H9 (cell line): Measurements from ENCODE around the gene RARS2. TPM values are rescaled to one million over a fixed set of nuclear protein-coding genes. Genes with fewer than 3 reads are reported as not detected.

Source experiments
- DNase-seq: peaks from one replicate; pipeline ENCODE4 v3.0.0-alpha.2; 2017
- H2AFZ ChIP-seq: one replicate; pipeline ENCODE4 v1.6.1; 2013; ENCODE audit warnings: mild to moderate bottlenecking, low read length, control low read depth, moderate library complexity
- H2AK5ac ChIP-seq: 2 replicates; pipeline ENCODE4 v1.6.1; 2013; ENCODE audit warnings: low read length, control low read depth, mixed read lengths; ENCODE audit not compliant: insufficient read length
- H2BK120ac ChIP-seq: one replicate; pipeline ENCODE4 v1.6.1; 2013; ENCODE audit warnings: low read depth, mild to moderate bottlenecking, low read length, control low read depth, inconsistent platforms; ENCODE audit not compliant: poor library complexity, severe bottlenecking
- H2BK12ac ChIP-seq: 2 replicates; pipeline ENCODE4 v1.6.1; 2013; ENCODE audit warnings: low read length, control low read depth, mixed read lengths, low read depth; ENCODE audit not compliant: insufficient read length
- H2BK15ac ChIP-seq: 2 replicates; pipeline ENCODE4 v1.6.1; 2013; ENCODE audit warnings: low read depth, low read length, control low read depth
- H2BK20ac ChIP-seq: one replicate; pipeline ENCODE4 v1.6.1; 2013; ENCODE audit warnings: low read depth, mild to moderate bottlenecking, low read length, control low read depth, inconsistent platforms; ENCODE audit not compliant: poor library complexity, severe bottlenecking
- H2BK5ac ChIP-seq: 2 replicates; pipeline ENCODE4 v1.6.1; 2013; ENCODE audit warnings: low read length, control low read depth, mixed read lengths; ENCODE audit not compliant: insufficient read length
- H3K14ac ChIP-seq: 2 replicates; pipeline ENCODE4 v1.6.1; 2013; ENCODE audit warnings: low read length, control low read depth; ENCODE audit not compliant: insufficient read depth
- H3K18ac ChIP-seq: 2 replicates; pipeline ENCODE4 v1.6.1; 2013; ENCODE audit warnings: low read depth, mild to moderate bottlenecking, mixed read lengths, low read length, control low read depth; ENCODE audit not compliant: insufficient read length
- H3K23ac ChIP-seq: 2 replicates; pipeline ENCODE4 v1.6.1; 2013; ENCODE audit warnings: low read length, control low read depth, mixed read lengths, low read depth; ENCODE audit not compliant: insufficient read length
- H3K23me2 ChIP-seq: 2 replicates; pipeline ENCODE4 v1.6.1; 2013; ENCODE audit warnings: low read depth, mild to moderate bottlenecking, mixed read lengths, low read length, control low read depth; ENCODE audit not compliant: insufficient read length, poor library complexity, severe bottlenecking
- H3K27ac ChIP-seq: 2 replicates; pipeline ENCODE4 v1.5.1; 2013; ENCODE audit warnings: low read length, control low read depth, mixed read lengths, low read depth; ENCODE audit not compliant: insufficient read length
- H3K27me3 ChIP-seq: 2 replicates; pipeline ENCODE4 v1.6.1; 2013; ENCODE audit warnings: low read length, control low read depth, inconsistent platforms; ENCODE audit not compliant: insufficient read depth
- H3K4ac ChIP-seq: 2 replicates; pipeline ENCODE4 v1.6.1; 2013; ENCODE audit warnings: low read depth, mild to moderate bottlenecking, control low read depth, inconsistent platforms, low read length, moderate library complexity
- H3K4me1 ChIP-seq: 2 replicates; pipeline ENCODE4 v1.6.1; 2013; ENCODE audit warnings: low read length, control low read depth, inconsistent platforms; ENCODE audit not compliant: insufficient read depth
- H3K4me2 ChIP-seq: 2 replicates; pipeline ENCODE4 v1.6.1; 2013; ENCODE audit warnings: low read length, control low read depth, mixed read lengths; ENCODE audit not compliant: insufficient read length, insufficient read depth
- H3K56ac ChIP-seq: 2 replicates; pipeline ENCODE4 v1.6.1; 2013; ENCODE audit warnings: low read depth, mild to moderate bottlenecking, mixed read lengths, low read length, control low read depth; ENCODE audit not compliant: insufficient read length
- H3K79me1 ChIP-seq: 2 replicates; pipeline ENCODE4 v1.6.1; 2013; ENCODE audit warnings: low read depth, mild to moderate bottlenecking, moderate library complexity, low read length, control low read depth, inconsistent platforms; ENCODE audit not compliant: insufficient read depth, poor library complexity, severe bottlenecking
- H3K79me2 ChIP-seq: 2 replicates; pipeline ENCODE4 v1.6.1; 2013; ENCODE audit warnings: low read length, control low read depth, inconsistent platforms; ENCODE audit not compliant: insufficient read depth
- H3K9ac ChIP-seq: 2 replicates; pipeline ENCODE4 v1.6.1; 2013; ENCODE audit warnings: low read length, control low read depth, mixed read lengths; ENCODE audit not compliant: insufficient read length; ENCODE audit errors: extremely low read depth
- H3K9me3 ChIP-seq: one replicate; pipeline ENCODE4 v1.6.1; 2013; ENCODE audit warnings: low read depth, low read length, inconsistent platforms; ENCODE audit not compliant: control insufficient read depth
- H3T11ph ChIP-seq: one replicate; pipeline ENCODE4 v1.6.1; 2013; ENCODE audit warnings: mild to moderate bottlenecking, low read length, control low read depth, inconsistent platforms
- H4K20me1 ChIP-seq: one replicate; pipeline ENCODE4 v1.6.1; 2013; ENCODE audit not compliant: control insufficient read depth, insufficient read length, insufficient read depth
- H4K5ac ChIP-seq: 2 replicates; pipeline ENCODE4 v1.6.1; 2013; ENCODE audit warnings: low read depth, mild to moderate bottlenecking, mixed read lengths, low read length, control low read depth; ENCODE audit not compliant: insufficient read length
- H4K8ac ChIP-seq: replicated peaks from 2 replicates; pipeline ENCODE4 v1.6.1; 2013; ENCODE audit warnings: low read length, control low read depth, mixed read lengths, low read depth; ENCODE audit not compliant: insufficient read length
- H4K91ac ChIP-seq: 2 replicates; pipeline ENCODE4 v1.6.1; 2013; ENCODE audit warnings: low read depth, mild to moderate bottlenecking, moderate library complexity, mixed read lengths, low read length, control low read depth; ENCODE audit not compliant: insufficient read length
- H3K27ac Mint-ChIP-seq, 3 experiments: 2 replicates in 2 of 3; 3 replicates in 1 of 3; pipeline ENCODE4 v1.8.0; 2020 to 2021; ENCODE audit warnings: mixed read lengths in 3 of 3, mild to moderate bottlenecking in 1 of 3, moderate library complexity in 1 of 3
- H3K27me3 Mint-ChIP-seq: 2 replicates; pipeline ENCODE4 v1.8.0; 2021; ENCODE audit warnings: low read depth, mild to moderate bottlenecking, moderate library complexity, mixed read lengths
- H3K36me3 Mint-ChIP-seq, 3 experiments: 2 replicates in 2 of 3; 3 replicates in 1 of 3; pipeline ENCODE4 v1.8.0; 2020 to 2021; ENCODE audit warnings: low read depth in 3 of 3, mixed read lengths in 3 of 3; ENCODE audit not compliant: insufficient read depth in 1 of 3
- H3K4me1 Mint-ChIP-seq, 2 experiments: 2 replicates each; pipeline ENCODE4 v1.8.0; 2020; ENCODE audit warnings: mixed read lengths in 2 of 2
- H3K4me3 Mint-ChIP-seq, 2 experiments: 2 replicates in 1 of 2; 3 replicates in 1 of 2; pipeline ENCODE4 v1.8.0; 2020 to 2021; ENCODE audit warnings: mild to moderate bottlenecking in 2 of 2, mixed read lengths in 2 of 2, moderate library complexity in 1 of 2
- H3K9me3 Mint-ChIP-seq, 2 experiments: 2 replicates in 1 of 2; 3 replicates in 1 of 2; pipeline ENCODE4 v1.8.0; 2020; ENCODE audit warnings: mild to moderate bottlenecking in 2 of 2, mixed read lengths in 2 of 2, moderate library complexity in 1 of 2
- WGBS: extraction: QIAGEN DNeasy Blood & Tissue Kit; methylation state at CpG from one replicate; pipeline ENCODE4 v1.1.7; 2013; ENCODE audit warnings: missing lambda C conversion rate, low lambda C conversion rate, mixed read lengths; ENCODE audit not compliant: insufficient read length; ENCODE audit errors: extremely low coverage; 5-methylcytosine and 5-hydroxymethylcytosine counted together
- total RNA-seq: library from RNA; stranded (reverse); gene quantifications from 2 replicates; pipeline ENCODE4 v1.2.1, GENCODE V29; 2021
- TF ChIP-seq, protein P1 (sequence below): fragments of 200-600 bp; sonication (generic); conservative IDR thresholded peaks from 3 replicates; pipeline ENCODE4 v1.8.0; 2021; ENCODE audit warnings: antibody characterized with exemption, mild to moderate bottlenecking

The RARS2 gene
- total RNA-seq, 1 experiment from 2014 or later = 45.1 TPM

DNA sequence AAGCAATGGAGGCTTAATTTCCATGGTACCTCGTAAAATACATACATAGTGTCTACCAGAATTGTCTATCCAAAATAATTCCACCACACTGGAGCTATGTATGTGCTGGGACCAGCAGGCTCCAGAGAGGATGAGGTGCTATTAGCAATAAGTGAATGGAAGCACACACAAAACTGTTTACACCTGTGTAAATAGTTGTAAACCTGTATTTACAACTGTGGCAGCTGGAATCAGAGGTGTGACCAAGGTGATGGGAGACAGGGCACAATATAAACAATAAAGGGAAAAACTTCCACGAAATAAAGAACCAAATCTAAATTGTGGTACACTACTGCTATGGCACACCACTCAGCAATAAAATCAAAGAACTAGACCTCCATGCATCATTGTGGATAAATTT lies 14.4 kb downstream of the RARS2 start:
- no peak overlapping the region for H3K4ac ChIP-seq

More for the DNA sequence above, 14.4 kb downstream of the RARS2 start:
- H3K23me2 ChIP-seq = no peaks in the 10 kb centered on the region
- peaks cover 2% of the 10 kb centered on the region; the same call in 1 of the 2 replicates for H3K4me1 ChIP-seq
- H3K18ac ChIP-seq = no peak overlapping the region
- H3K79me2 ChIP-seq = peaks cover 22% of the 10 kb centered on the region
- H3K4me1 Mint-ChIP-seq = peaks cover 24 to 42% of the 10 kb centered on the region in 2 experiments
- H3K4me3 Mint-ChIP-seq = no peak overlapping the region
- peak overlapping the region in 1 of 3 experiments; percentile 36; a peak in 1 of 7 replicates for H3K27ac Mint-ChIP-seq
- no CpG with 5 or more reads among the region's 2 CpGs for WGBS
- peaks cover 6% of the 10 kb centered on the region for H3K79me1 ChIP-seq
- no peak overlapping the region for H2BK15ac ChIP-seq
- no peaks in the 10 kb centered on the region for H3K27me3 ChIP-seq
- no peak overlapping the region for H2BK20ac ChIP-seq
- TF ChIP-seq, protein P1, sequence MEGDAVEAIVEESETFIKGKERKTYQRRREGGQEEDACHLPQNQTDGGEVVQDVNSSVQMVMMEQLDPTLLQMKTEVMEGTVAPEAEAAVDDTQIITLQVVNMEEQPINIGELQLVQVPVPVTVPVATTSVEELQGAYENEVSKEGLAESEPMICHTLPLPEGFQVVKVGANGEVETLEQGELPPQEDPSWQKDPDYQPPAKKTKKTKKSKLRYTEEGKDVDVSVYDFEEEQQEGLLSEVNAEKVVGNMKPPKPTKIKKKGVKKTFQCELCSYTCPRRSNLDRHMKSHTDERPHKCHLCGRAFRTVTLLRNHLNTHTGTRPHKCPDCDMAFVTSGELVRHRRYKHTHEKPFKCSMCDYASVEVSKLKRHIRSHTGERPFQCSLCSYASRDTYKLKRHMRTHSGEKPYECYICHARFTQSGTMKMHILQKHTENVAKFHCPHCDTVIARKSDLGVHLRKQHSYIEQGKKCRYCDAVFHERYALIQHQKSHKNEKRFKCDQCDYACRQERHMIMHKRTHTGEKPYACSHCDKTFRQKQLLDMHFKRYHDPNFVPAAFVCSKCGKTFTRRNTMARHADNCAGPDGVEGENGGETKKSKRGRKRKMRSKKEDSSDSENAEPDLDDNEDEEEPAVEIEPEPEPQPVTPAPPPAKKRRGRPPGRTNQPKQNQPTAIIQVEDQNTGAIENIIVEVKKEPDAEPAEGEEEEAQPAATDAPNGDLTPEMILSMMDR = no peak
- H3K36me3 Mint-ChIP-seq = peaks cover 7 to 25% (median 20%) of the 10 kb centered on the region in 3 experiments; a peak in 5 of 7 replicates
- H3K9ac ChIP-seq = no peak overlapping the region
- H3T11ph ChIP-seq = no peak overlapping the region
- no peak overlapping the region for H3K23ac ChIP-seq
- H3K56ac ChIP-seq = no peak overlapping the region
- H2AK5ac ChIP-seq = no peak overlapping the region
- no peak overlapping the region for H2BK120ac ChIP-seq
- H2BK12ac ChIP-seq = no peak overlapping the region
- no peaks in the 10 kb centered on the region for H4K20me1 ChIP-seq
- H3K27me3 Mint-ChIP-seq = no peaks in the 10 kb centered on the region
- no peak overlapping the region for H3K27ac ChIP-seq
- H3K14ac ChIP-seq = no peak overlapping the region
- no peak for DNase-seq
- H3K9me3 ChIP-seq = no peaks in the 10 kb centered on the region
- no peak overlapping the region for H4K91ac ChIP-seq
- H2BK5ac ChIP-seq = no peak overlapping the region
- H3K4me2 ChIP-seq = no peak overlapping the region
- H4K5ac ChIP-seq = no peak overlapping the region
- H2AFZ ChIP-seq = no peak overlapping the region
- no peak overlapping the region for H4K8ac ChIP-seq
- no peaks in the 10 kb centered on the region for H3K9me3 Mint-ChIP-seq
